ENCODE results near the gene SLC6A20.

Gene SLC6A20

DNA sequence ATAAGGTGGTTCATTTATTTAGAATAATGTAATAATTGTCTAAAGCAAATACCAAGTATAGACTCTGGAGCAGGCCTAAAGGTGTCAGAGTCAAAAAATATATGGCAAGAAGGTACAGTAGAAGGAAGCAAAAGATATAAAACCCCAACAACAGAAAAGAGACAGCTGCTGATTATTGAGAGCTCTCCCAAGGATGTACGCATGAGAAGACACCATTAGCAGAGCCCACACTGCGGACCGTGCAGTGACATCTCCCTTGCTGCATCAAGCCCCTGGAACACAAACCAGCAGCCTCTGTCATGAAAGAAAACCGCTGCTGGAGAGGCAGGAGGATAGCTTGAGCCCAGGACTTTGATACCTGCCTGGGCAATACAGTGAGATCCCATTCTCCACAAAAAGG is 18.0 kb upstream of the SLC6A20 start:
- TF ChIP-seq, protein P1, sequence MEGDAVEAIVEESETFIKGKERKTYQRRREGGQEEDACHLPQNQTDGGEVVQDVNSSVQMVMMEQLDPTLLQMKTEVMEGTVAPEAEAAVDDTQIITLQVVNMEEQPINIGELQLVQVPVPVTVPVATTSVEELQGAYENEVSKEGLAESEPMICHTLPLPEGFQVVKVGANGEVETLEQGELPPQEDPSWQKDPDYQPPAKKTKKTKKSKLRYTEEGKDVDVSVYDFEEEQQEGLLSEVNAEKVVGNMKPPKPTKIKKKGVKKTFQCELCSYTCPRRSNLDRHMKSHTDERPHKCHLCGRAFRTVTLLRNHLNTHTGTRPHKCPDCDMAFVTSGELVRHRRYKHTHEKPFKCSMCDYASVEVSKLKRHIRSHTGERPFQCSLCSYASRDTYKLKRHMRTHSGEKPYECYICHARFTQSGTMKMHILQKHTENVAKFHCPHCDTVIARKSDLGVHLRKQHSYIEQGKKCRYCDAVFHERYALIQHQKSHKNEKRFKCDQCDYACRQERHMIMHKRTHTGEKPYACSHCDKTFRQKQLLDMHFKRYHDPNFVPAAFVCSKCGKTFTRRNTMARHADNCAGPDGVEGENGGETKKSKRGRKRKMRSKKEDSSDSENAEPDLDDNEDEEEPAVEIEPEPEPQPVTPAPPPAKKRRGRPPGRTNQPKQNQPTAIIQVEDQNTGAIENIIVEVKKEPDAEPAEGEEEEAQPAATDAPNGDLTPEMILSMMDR (IDR thresholded peaks at IDR 0.05; ENCODE audit: poor library complexity, severe bottlenecking) = no peak
- Histone ChIP-seq H3K27ac (ENCODE audit: poor library complexity, severe bottlenecking) (no peak overlapping the region), H3K4me3 (ENCODE audit: severe bottlenecking) (no peak overlapping the region), H3K4me1 (ENCODE audit: insufficient read depth, poor library complexity, severe bottlenecking) (peaks cover 33% of the 10 kb centered on the region), H3K36me3 (ENCODE audit: low read depth) (no peaks in the 10 kb centered on the region), H3K9me3 (ENCODE audit: severe bottlenecking) (peaks cover 5% of the 10 kb centered on the region), H3K27me3 (ENCODE audit: insufficient read depth, poor library complexity, severe bottlenecking) (no peaks in the 10 kb centered on the region)
- ATAC-seq (ENCODE audit: low read depth) (no peak), DNase-seq (ENCODE audit: low spot score) (no peak)

- DNase-seq (ENCODE audit: low spot score) (no peak), ATAC-seq (ENCODE audit: low read depth) (no peak)
- Histone ChIP-seq H3K4me3 (ENCODE audit: severe bottlenecking) (no peak overlapping the region), H3K4me1 (ENCODE audit: insufficient read depth, poor library complexity, severe bottlenecking) (no peaks in the 10 kb centered on the region), H3K27me3 (ENCODE audit: insufficient read depth, poor library complexity, severe bottlenecking) (no peaks in the 10 kb centered on the region), H3K9me3 (ENCODE audit: severe bottlenecking) (no peaks in the 10 kb centered on the region), H3K36me3 (ENCODE audit: low read depth) (no peaks in the 10 kb centered on the region), H3K27ac (ENCODE audit: poor library complexity, severe bottlenecking) (no peak overlapping the region)
- TF ChIP-seq, protein P1 (IDR thresholded peaks at IDR 0.05; ENCODE audit: poor library complexity, severe bottlenecking) = no peak
Observed at GRCh38 chr3:45807681-45808540, 11.6 kb upstream of the SLC6A20 start.

DNA sequence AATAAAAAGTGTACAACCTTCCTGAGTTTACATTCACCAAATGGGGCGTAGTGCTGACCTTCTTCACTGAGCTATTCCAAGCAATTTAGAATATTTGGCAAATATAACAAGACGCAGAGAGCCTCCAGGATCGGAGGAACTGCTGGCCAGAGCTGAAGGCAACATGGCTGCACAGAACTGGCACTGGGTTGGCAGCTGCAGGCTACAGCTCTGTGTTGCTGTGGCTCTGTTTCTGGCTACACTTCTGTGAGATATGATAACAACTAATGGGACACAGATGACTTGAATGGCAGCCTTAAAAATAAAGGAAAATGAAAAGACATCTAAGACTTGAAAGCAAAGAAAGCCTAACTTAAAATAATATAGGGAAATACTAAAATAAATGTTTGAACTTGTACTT is 10.8 kb upstream of the SLC6A20 start:
- H3K4me3 ChIP-seq (ENCODE audit: severe bottlenecking) = no peak overlapping the region
- H3K27me3 ChIP-seq (ENCODE audit: insufficient read depth, poor library complexity, severe bottlenecking) = no peaks in the 10 kb centered on the region
- no peaks in the 10 kb centered on the region for H3K9me3 ChIP-seq (ENCODE audit: severe bottlenecking)
- DNase-seq (ENCODE audit: low spot score) (no peak), ATAC-seq (ENCODE audit: low read depth) (no peak)
- H3K36me3 ChIP-seq (ENCODE audit: low read depth) = no peaks in the 10 kb centered on the region
- no peaks in the 10 kb centered on the region for H3K4me1 ChIP-seq (ENCODE audit: insufficient read depth, poor library complexity, severe bottlenecking)
- H3K27ac ChIP-seq (ENCODE audit: poor library complexity, severe bottlenecking) = no peak overlapping the region
- TF ChIP-seq, protein P1 (IDR thresholded peaks at IDR 0.05; ENCODE audit: poor library complexity, severe bottlenecking) = no peak

- Histone ChIP-seq H3K4me3 (ENCODE audit: severe bottlenecking) (no peak overlapping the region), H3K36me3 (ENCODE audit: low read depth) (no peaks in the 10 kb centered on the region), H3K27me3 (ENCODE audit: insufficient read depth, poor library complexity, severe bottlenecking) (no peaks in the 10 kb centered on the region), H3K9me3 (ENCODE audit: severe bottlenecking) (no peaks in the 10 kb centered on the region), H3K4me1 (ENCODE audit: insufficient read depth, poor library complexity, severe bottlenecking) (no peaks in the 10 kb centered on the region), H3K27ac (ENCODE audit: poor library complexity, severe bottlenecking) (no peak overlapping the region)
- TF ChIP-seq, protein P1 (IDR thresholded peaks at IDR 0.05; ENCODE audit: poor library complexity, severe bottlenecking) = no peak
- ATAC-seq (ENCODE audit: low read depth) (no peak), DNase-seq (ENCODE audit: low spot score) (no peak)
Observed at GRCh38 chr3:45806072-45806471, 9.7 kb upstream of the SLC6A20 start.

Measured in RWPE2 (cell line).